PFSK-1 (cell line): ENCODE measurements around the gene RPS6KA2.

Experiments used
- POLR2AphosphoS5 ChIP-seq: IDR thresholded peaks from 2 replicates; pipeline ENCODE4 v1.6.1; 2012; ENCODE audit warnings: low read depth, mild to moderate bottlenecking, control low read depth, low read length, moderate library complexity
- REST ChIP-seq, 2 experiments: IDR thresholded peaks; 2 replicates each; pipeline versions ENCODE4 v1.6.1 to v1.8.0; 2011 to 2012; ENCODE audit warnings: low read depth in 2 of 2, low read length in 2 of 2, control low read depth in 1 of 2, inconsistent platforms in 1 of 2, mild to moderate bottlenecking in 1 of 2, moderate library complexity in 1 of 2; ENCODE audit not compliant: insufficient read depth in 1 of 2
- SIN3A ChIP-seq: IDR thresholded peaks from 2 replicates; pipeline ENCODE4 v1.6.1; 2012; ENCODE audit warnings: mild to moderate bottlenecking, low read length, moderate library complexity, borderline replicate concordance; ENCODE audit not compliant: insufficient read depth
- TAF1 ChIP-seq: IDR thresholded peaks from 2 replicates; pipeline ENCODE4 v1.6.1; 2012; ENCODE audit warnings: low read length, control low read depth, borderline replicate concordance; ENCODE audit not compliant: insufficient read depth

- no peak for TF ChIP-seq REST (IDR thresholded peaks at IDR 0.05; ENCODE audit: insufficient read depth in 1 of 2, low read depth in 2 of 2, low read length in 2 of 2)
- no peak for TF ChIP-seq POLR2AphosphoS5
- TF ChIP-seq TAF1 = no peak
- TF ChIP-seq SIN3A = no peak
Measured at GRCh38 chr6:166516251-166516884, 110.7 kb downstream of the RPS6KA2 start.
